Loucy (cell line): ENCODE data around the gene GRPR.

ENCODE experiments used
- H2AFZ ChIP-seq: fragments of 200-600 bp; sonication (generic); 2 replicates; pipeline ENCODE4 v1.6.0; 2016; ENCODE audit warnings: antibody characterized with exemption, mild to moderate bottlenecking, low read length, moderate library complexity
- H3F3A ChIP-seq: fragments of 200-600 bp; 2 replicates; pipeline ENCODE4 v1.6.0; 2016; ENCODE audit warnings: antibody characterized with exemption, low read depth, mild to moderate bottlenecking
- H3K27me3 ChIP-seq: fragments of 200-600 bp; sonication (generic); 2 replicates; pipeline ENCODE4 v1.6.1; 2014; ENCODE audit warnings: low read length, mild to moderate bottlenecking; ENCODE audit not compliant: insufficient read depth, poor library complexity, severe bottlenecking
- H3K36me3 ChIP-seq: fragments of 200-600 bp; sonication (generic); 2 replicates; pipeline ENCODE4 v1.6.1; 2016; ENCODE audit warnings: low read length; ENCODE audit not compliant: insufficient read depth
- H3K4me1 ChIP-seq: fragments of 200-600 bp; sonication (generic); 2 replicates; pipeline ENCODE4 v1.5.1; 2014; ENCODE audit warnings: low read length, mild to moderate bottlenecking; ENCODE audit not compliant: insufficient read depth, poor library complexity, severe bottlenecking
- H3K4me2 ChIP-seq: fragments of 200-600 bp; sonication (generic); 2 replicates; pipeline ENCODE4 v1.6.0; 2014; ENCODE audit warnings: antibody characterized with exemption, low read length, low read depth, mild to moderate bottlenecking; ENCODE audit not compliant: poor library complexity, severe bottlenecking
- H3K4me3 ChIP-seq: fragments of 200-600 bp; sonication (generic); 2 replicates; pipeline ENCODE4 v1.5.1; 2014; ENCODE audit warnings: low read length, mild to moderate bottlenecking, mixed read lengths; ENCODE audit not compliant: poor library complexity, severe bottlenecking
- H3K79me2 ChIP-seq: fragments of 200-600 bp; sonication (generic); 2 replicates; pipeline ENCODE4 v1.6.1; 2014; ENCODE audit warnings: low read length; ENCODE audit not compliant: insufficient read depth
- H3K9ac ChIP-seq: fragments of 200-600 bp; sonication (generic); 2 replicates; pipeline ENCODE4 v1.6.0; 2014; ENCODE audit warnings: mild to moderate bottlenecking, low read depth, low read length, moderate library complexity; ENCODE audit not compliant: poor library complexity, severe bottlenecking
- H3K9me2 ChIP-seq: fragments of 200-600 bp; sonication (generic); replicated peaks from 2 replicates; pipeline ENCODE4 v1.6.1; 2016; ENCODE audit warnings: low read depth, low read length, mixed read lengths
- H3K9me3 ChIP-seq: fragments of 200-600 bp; sonication (generic); 2 replicates; pipeline ENCODE4 v1.6.1; 2014; ENCODE audit warnings: mild to moderate bottlenecking, antibody characterized with exemption, low read length, low read depth; ENCODE audit not compliant: insufficient read depth
- H4K20me1 ChIP-seq: fragments of 200-600 bp; sonication (generic); 2 replicates; pipeline ENCODE4 v1.6.0; 2014; ENCODE audit warnings: antibody characterized with exemption, low read length, mild to moderate bottlenecking; ENCODE audit not compliant: insufficient read depth, poor library complexity, severe bottlenecking
- CTCF ChIP-seq: fragments of 200-600 bp; sonication (generic); conservative IDR thresholded peaks from 2 replicates; pipeline ENCODE4 v1.5.1; 2014; ENCODE audit warnings: mild to moderate bottlenecking, antibody characterized with exemption, low read length
- EZH2phosphoT487 ChIP-seq: fragments of 200-600 bp; IDR thresholded peaks from 2 replicates; pipeline ENCODE4 v1.6.1; 2018; ENCODE audit warnings: antibody characterized with exemption, mild to moderate bottlenecking, moderate library complexity, borderline replicate concordance

The GRPR gene

GRCh38 chrX:16112428-16112827 is 10.9 kb upstream of the GRPR start:
- Histone ChIP-seq H3K79me2 (no peaks in the 10 kb centered on the region), H3K9me2 (no peaks in the 10 kb centered on the region), H2AFZ (no peak overlapping the region), H3K4me1 (no peaks in the 10 kb centered on the region), H3K9ac (no peak overlapping the region), H3K4me2 (no peak overlapping the region), H3F3A (no peaks in the 10 kb centered on the region), H3K9me3 (no peaks in the 10 kb centered on the region), H3K36me3 (no peaks in the 10 kb centered on the region), H3K27me3 (no peaks in the 10 kb centered on the region), H3K4me3 (no peak overlapping the region), H4K20me1 (no peaks in the 10 kb centered on the region)
- TF ChIP-seq CTCF (no peak), EZH2phosphoT487 (no peak)

- TF ChIP-seq CTCF (no peak), EZH2phosphoT487 (no peak)
- Histone ChIP-seq H3K4me2 (no peak overlapping the region), H3K4me3 (no peak overlapping the region), H3K9me2 (no peaks in the 10 kb centered on the region), H3K9me3 (no peaks in the 10 kb centered on the region), H3F3A (no peaks in the 10 kb centered on the region), H3K79me2 (no peaks in the 10 kb centered on the region), H3K4me1 (no peaks in the 10 kb centered on the region), H2AFZ (no peak overlapping the region), H4K20me1 (no peaks in the 10 kb centered on the region), H3K9ac (no peak overlapping the region), H3K36me3 (no peaks in the 10 kb centered on the region), H3K27me3 (no peaks in the 10 kb centered on the region)
Observed at GRCh38 chrX:16113978-16114565, 9.3 kb upstream of the GRPR start.

GRCh38 chrX:16114611-16115010 is 8.8 kb upstream of the GRPR start:
- Histone ChIP-seq H2AFZ (no peak overlapping the region), H3K79me2 (no peaks in the 10 kb centered on the region), H3K9me2 (no peaks in the 10 kb centered on the region), H3K4me1 (no peaks in the 10 kb centered on the region), H3K9ac (no peak overlapping the region), H3F3A (no peaks in the 10 kb centered on the region), H3K36me3 (no peaks in the 10 kb centered on the region), H3K27me3 (no peaks in the 10 kb centered on the region), H3K9me3 (no peaks in the 10 kb centered on the region), H4K20me1 (no peaks in the 10 kb centered on the region), H3K4me2 (no peak overlapping the region), H3K4me3 (no peak overlapping the region)
- TF ChIP-seq EZH2phosphoT487 (no peak), CTCF (no peak)
